Measurements from ENCODE around the gene RNF152. TPM values are rescaled to one million over a fixed set of nuclear protein-coding genes. Genes with fewer than 3 reads are reported as not detected.
"Not testable (repeated sequence)": the region's sequence is repeated elsewhere in the genome, so short reads cannot be mapped to it uniquely, and the experiment has no call there.

RNF152 gene
- total RNA-seq, 1 donor from 2014 or later, result 13.3 TPM

DNA sequence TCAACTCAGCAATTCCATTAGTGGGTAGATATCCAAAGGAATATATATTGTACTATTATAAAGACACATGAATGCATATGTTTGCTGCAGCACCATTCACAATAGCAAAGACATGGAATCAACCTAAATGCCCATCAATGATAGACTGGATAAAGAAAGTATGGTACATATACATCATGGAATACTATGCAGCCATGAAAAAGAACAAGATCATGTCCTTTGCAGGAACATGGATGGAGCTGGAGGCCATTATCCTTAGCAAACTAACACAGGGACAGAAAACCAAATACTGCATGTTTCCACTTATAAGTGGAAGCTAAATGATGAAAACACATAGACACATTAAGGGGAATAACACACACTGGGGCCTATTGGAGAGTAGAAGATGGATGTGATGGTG, 116.6 kb downstream of the RNF152 start:
- ATAC-seq; DNase-seq (ENCODE audit: low spot score); intact Hi-C loops (cut with DNase I): not testable (repeated sequence)

DNA sequence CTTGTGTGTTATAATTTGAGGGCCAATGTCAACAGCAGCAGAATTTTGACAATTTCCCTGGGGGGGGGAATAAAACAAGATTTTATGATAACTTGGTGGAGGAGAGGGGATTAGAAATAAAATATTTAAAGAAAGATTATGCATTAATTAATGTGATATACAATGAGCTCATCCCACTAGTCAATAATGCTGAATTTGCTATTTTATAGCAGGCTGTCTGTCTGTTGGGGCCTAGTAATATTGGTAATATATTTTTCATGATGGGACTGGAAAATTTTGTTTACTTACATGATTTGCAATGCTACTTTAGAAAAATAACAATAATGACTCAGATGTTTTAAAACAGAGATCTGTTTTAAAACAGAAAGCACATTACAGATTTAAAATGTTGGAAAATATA, 118.0 kb downstream of the RNF152 start:
- intact Hi-C loops (cut with DNase I), result no loop called here
- no peak for ATAC-seq
- DNase-seq (ENCODE audit: low spot score), result no peak

DNA sequence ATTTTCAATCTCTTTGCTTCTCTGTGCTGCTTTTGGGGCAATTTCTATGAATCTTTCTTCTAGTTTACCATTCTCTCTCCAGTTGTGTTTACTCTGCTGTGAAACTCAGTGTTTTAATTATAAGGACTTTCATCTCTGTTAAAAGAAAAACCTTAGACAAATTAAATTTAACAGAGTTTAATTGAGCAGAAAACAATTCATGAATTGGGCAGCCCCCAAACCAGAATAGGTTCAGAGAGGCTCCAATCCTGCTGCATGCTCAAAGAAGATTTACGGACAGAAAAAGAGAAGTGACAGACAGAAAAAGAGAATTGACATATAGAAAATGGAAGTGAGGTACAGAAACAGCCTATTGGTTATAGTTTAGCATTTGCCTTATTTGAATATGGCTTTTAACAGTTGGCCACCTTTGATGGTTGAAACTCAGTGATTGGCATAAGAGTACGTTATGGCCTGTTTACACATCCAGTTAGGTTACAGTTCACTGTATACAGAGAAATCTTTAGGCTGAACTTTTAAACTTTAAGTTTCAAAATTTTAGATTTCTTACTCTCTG, 120.4 kb downstream of the RNF152 start:
- DNase-seq (ENCODE audit: low spot score), result no peak
- intact Hi-C loops (cut with DNase I), result no loop called here
- no peak for ATAC-seq

DNA sequence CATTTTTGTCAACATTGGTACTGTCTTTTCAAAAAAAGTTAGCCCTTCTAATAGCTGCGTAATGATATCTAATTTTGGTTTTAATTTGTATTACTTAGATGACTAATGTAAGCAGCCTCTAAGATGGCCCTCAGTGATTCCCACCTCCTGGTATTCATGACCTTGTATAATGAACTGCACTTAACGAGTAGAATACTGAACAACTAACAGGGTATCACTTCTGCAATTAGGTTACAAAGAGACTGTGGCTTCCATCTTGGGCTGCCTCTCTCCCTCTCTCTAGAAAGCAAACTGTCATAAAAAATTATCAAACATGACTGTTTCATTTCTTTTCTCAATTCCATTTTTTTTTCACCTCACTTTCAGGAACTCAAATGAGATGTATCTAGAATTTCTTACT, 120.9 kb downstream of the RNF152 start:
- intact Hi-C loops (cut with DNase I), result no loop called here
- DNase-seq (ENCODE audit: low spot score) (no peak), ATAC-seq (no peak)

DNA sequence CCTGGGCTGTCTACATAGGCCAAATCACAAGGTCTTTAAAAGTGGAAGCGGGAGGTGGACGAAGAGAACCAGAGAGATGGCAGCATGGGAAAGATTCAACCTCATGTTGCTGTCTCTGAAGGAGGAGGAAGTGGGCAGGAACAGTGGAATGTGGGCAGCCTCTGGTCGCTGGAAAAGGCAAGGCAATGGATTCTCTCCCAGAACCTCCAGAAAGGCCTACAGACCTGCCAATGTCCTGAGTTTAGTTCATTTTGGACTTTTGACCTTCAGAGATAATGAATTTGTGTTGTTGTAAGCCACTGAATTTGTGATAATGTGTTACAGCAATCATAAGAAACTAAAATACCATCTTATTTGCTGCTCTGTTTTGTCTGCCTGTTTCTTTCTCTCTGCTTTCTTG, 122.5 kb downstream of the RNF152 start:
- intact Hi-C loops (cut with DNase I), result no loop called here
- ATAC-seq (no peak), DNase-seq (ENCODE audit: low spot score) (no peak)

DNA sequence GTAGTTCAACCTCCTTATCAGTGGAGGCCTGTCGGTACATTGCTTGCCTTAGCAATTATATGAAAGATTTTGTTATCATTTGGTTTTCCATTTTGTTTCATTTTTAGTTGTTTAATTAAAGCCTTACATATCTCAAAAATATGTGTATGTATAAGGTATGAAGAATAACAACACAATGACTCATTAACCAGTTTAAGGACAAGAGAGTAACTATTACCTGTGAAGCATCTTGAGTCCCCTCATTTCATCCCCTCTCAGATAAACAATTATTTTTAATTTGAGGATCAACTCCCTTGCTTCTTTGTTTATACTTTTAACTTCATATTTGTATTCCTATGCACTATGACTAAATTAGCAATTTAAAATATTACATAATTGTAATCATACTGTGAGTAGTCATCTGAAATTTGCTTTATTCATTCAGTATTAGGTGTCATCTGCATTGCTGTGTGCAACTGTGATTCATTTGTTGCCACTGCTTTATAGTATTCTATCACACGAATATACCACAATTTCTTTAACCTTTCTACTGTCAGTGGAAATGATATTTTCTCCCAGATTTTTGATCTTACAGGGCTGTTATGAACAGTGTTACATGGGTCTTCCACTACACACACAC, 126.4 kb downstream of the RNF152 start:
- intact Hi-C loops (cut with DNase I), result no loop called here
- no peak for ATAC-seq

DNA sequence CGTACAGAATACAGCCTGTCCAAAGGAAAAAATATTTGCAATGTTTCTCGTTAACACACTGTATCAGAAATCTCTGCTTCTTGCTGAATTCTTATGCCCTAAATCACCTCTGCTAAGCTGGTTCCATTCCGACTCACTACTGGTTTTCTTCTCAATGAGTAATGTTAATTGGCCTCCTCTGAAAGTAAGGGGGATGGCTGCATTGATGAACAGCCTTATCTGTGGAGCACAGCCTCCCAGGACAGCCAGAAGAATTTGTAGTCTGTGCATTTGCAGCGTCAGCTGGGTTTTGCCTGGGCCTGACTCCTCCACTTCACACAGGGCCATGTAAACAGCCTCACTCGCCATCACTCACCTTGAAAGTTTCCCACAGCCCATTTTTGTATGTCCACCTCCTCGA, 127.7 kb downstream of the RNF152 start:
- intact Hi-C loops (cut with DNase I), result no loop called here
- no peak for ATAC-seq
- DNase-seq (ENCODE audit: low spot score), result no peak

More for the DNA sequence above, 126.4 kb downstream of the RNF152 start:
- DNase-seq (ENCODE audit: low spot score), result no peak

DNA sequence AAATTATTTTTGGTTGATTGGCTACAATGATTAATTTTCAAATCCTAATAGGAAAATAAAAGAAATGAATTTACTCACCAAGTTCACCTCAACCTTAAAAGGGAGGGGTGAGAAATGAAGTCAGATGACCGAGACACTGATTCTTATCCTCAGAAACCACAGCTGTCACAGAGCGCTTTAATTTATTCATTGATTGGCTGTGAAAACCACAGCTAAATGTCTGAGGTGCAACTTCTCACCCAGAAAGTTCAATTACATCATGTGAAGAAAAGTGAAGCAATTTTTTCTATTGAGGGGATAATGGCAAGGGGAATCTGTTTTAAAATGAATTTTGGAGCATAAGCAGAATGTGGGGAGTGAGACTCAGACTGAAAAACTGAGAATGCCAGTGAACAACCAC, 128.4 kb downstream of the RNF152 start:
- intact Hi-C loops (cut with DNase I), result no loop called here
- DNase-seq (ENCODE audit: low spot score) (no peak), ATAC-seq (no peak)

DNA sequence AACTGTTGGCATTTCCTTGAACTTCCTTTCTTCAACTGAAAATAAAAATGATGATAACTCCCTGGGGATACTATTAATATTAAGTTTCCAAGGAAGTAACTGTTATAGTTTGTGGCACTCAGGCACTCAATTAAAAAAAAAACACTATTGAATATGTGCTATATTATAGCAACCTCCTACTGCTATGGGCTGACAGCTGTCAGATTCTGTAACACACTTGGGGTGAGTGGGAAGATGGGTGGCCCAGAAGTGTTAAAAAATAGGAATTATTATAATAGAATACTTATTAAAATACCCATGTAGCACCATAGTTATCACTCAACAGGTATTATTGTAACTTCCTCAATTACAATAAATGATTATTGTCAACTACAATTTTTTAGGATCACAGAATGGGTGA, 130.9 kb downstream of the RNF152 start:
- intact Hi-C loops (cut with DNase I), result no loop called here
- ATAC-seq, result no peak
- DNase-seq (ENCODE audit: low spot score), result no peak

Measured in sciatic nerve (tissue), 2 donors.